Naive thymus-derived CD4-positive, alpha-beta T cell (primary cell): ENCODE data around the gene SLC51B. TPM values are rescaled to one million over a fixed set of nuclear protein-coding genes. Genes with fewer than 3 reads are reported as not detected.
A peak's percentile ranks its signal among the peaks of the same experiment; 100 is the strongest.

Experiments used
- ATAC-seq: fragments of 150-1000 bp; cut with Tn5 transposase; 2 replicates; pipeline ENCODE4 v1.10.0; 2021; ENCODE audit warnings: mild to moderate bottlenecking, moderate library complexity
- CTCF ChIA-PET: fragments of 350-600 bp; sonication (Branson Sonifier 250); formaldehyde crosslinking; loops from one replicate; lab custom pipeline; 2021; ENCODE audit warnings: antibody characterized with exemption; lab: Charles Lee
- POLR2A ChIA-PET: fragments of 350-600 bp; sonication (Branson Sonifier 250); formaldehyde crosslinking; loops from one replicate; lab custom pipeline; 2021; ENCODE audit warnings: antibody characterized with exemption, inconsistent platforms; lab: Charles Lee
- DNase-seq, 9 donors: peaks; one replicate each; pipeline versions ENCODE4 v3.0.0 to v3.0.0-alpha.2; 2020 to 2022; ENCODE audit warnings: mixed read lengths in 1 of 9
- H3K27ac ChIP-seq: one replicate; pipeline ENCODE4 v1.7.0; 2013; ENCODE audit warnings: mild to moderate bottlenecking, low read depth, low read length, moderate library complexity
- H3K27me3 ChIP-seq, 2 donors: one replicate each; pipeline ENCODE4 v1.7.0; 2013; ENCODE audit warnings: low read length in 2 of 2, mild to moderate bottlenecking in 2 of 2, moderate library complexity in 2 of 2; ENCODE audit not compliant: control insufficient read depth in 2 of 2, insufficient read depth in 2 of 2
- H3K36me3 ChIP-seq, 3 experiments: 1 replicate in 2 of 3; 2 replicates in 1 of 3; pipeline ENCODE4 v1.7.0; 2013; ENCODE audit warnings: low read length in 3 of 3, mild to moderate bottlenecking in 3 of 3, moderate library complexity in 1 of 3; ENCODE audit not compliant: insufficient read depth in 3 of 3, control insufficient read depth in 2 of 3
- H3K4me1 ChIP-seq, 2 donors: one replicate each; pipeline ENCODE4 v1.7.0; 2013; ENCODE audit warnings: low read length in 2 of 2, mild to moderate bottlenecking in 2 of 2, moderate library complexity in 1 of 2; ENCODE audit not compliant: control insufficient read depth in 2 of 2, insufficient read depth in 2 of 2
- H3K4me3 ChIP-seq: 2 replicates; pipeline ENCODE4 v1.7.0; 2013; ENCODE audit warnings: mild to moderate bottlenecking, low read length
- H3K9me3 ChIP-seq, 3 experiments: 1 replicate in 2 of 3; 2 replicates in 1 of 3; pipeline ENCODE4 v1.7.0; 2013; ENCODE audit warnings: low read length in 3 of 3; ENCODE audit not compliant: control insufficient read depth in 2 of 3
- H3K27ac Mint-ChIP-seq, 9 donors: one replicate each; pipeline ENCODE4 v1.8.0; 2020 to 2022; ENCODE audit warnings: mixed read lengths in 9 of 9, mild to moderate bottlenecking in 8 of 9, moderate library complexity in 5 of 9, inconsistent platforms in 2 of 9
- H3K27me3 Mint-ChIP-seq, 5 donors: one replicate each; pipeline ENCODE4 v1.8.0; 2021 to 2022; ENCODE audit warnings: mixed read lengths in 5 of 5, mild to moderate bottlenecking in 1 of 5
- H3K36me3 Mint-ChIP-seq, 5 donors: one replicate each; pipeline ENCODE4 v1.8.0; 2020 to 2022; ENCODE audit warnings: mixed read lengths in 5 of 5, mild to moderate bottlenecking in 3 of 5, inconsistent platforms in 1 of 5
- H3K4me1 Mint-ChIP-seq, 7 donors: one replicate each; pipeline ENCODE4 v1.8.0; 2020 to 2022; ENCODE audit warnings: mixed read lengths in 7 of 7, mild to moderate bottlenecking in 3 of 7, inconsistent platforms in 1 of 7
- H3K4me3 Mint-ChIP-seq, 10 donors: one replicate each; pipeline ENCODE4 v1.8.0; 2020 to 2022; ENCODE audit warnings: mild to moderate bottlenecking in 10 of 10, mixed read lengths in 10 of 10, moderate library complexity in 6 of 10, inconsistent platforms in 2 of 10
- H3K9me3 Mint-ChIP-seq, 11 donors: one replicate each; pipeline ENCODE4 v1.8.0; 2020 to 2022; ENCODE audit warnings: mixed read lengths in 11 of 11, mild to moderate bottlenecking in 4 of 11, inconsistent platforms in 1 of 11, moderate library complexity in 1 of 11
- intact Hi-C, 2 donors: fragments of 100-400 bp; cut with micrococcal nuclease; formaldehyde crosslinking; loops; one replicate each; pipeline ENCODE4 v1.15.1; 2023
- polyA plus RNA-seq, 2 donors: library from polyadenylated mRNA; unstranded; fragments of 300-500 nt; fragmentation: Illumina TruSeq; gene quantifications; one replicate each; pipeline ENCODE4 v1.2.3, GENCODE V29; 2021
- total RNA-seq, 6 experiments: library from RNA in 5 of 6; stranded (reverse) in 5 of 6; gene quantifications; 1 replicate in 5 of 6; 2 replicates in 1 of 6; pipeline ENCODE4 v1.2.3 and lab custom pipeline; 2021 to 2026

Gene SLC51B
- total and polyA plus RNA-seq, 7 experiments from 2014 or later = not detected

GRCh38 chr15:65067317-65067644 lies 22.1 kb downstream of the SLC51B start:
- Histone ChIP-seq H3K27me3 (peaks cover 0 to 3% of the 10 kb centered on the region in 2 donors), H3K4me1 (no peaks in the 10 kb centered on the region), H3K4me3 (no peak overlapping the region), H3K36me3 (no peaks in the 10 kb centered on the region), H3K27ac (no peak overlapping the region), H3K9me3 (no peaks in the 10 kb centered on the region)
- Mint-ChIP-seq H3K27ac (no peak overlapping the region), H3K4me3 (peak overlapping the region in 6 of 10 donors; percentile 13 to 70 (median 47)), H3K4me1 (peaks cover 0 to 13% (median 8%) of the 10 kb centered on the region in 7 donors), H3K27me3 (peaks cover 33 to 62% (median 37%) of the 10 kb centered on the region in 5 donors), H3K9me3 (no peaks in the 10 kb centered on the region), H3K36me3 (no peaks in the 10 kb centered on the region)
- DNase-seq = no peak
- intact Hi-C loops = no loop called here
- CTCF ChIA-PET = no interaction called here
- POLR2A ChIA-PET = no interaction called here
- ATAC-seq = no peak

- H3K27me3 ChIP-seq = peaks cover 0 to 3% of the 10 kb centered on the region in 2 donors
- DNase-seq (no peak), ATAC-seq (no peak)
- H3K27ac ChIP-seq = no peak within 1 kb of the TSS
- Mint-ChIP-seq H3K4me3 (peak within 1 kb of the TSS; percentile 15 to 70 (median 40)), H3K36me3 (no peaks in the 10 kb centered on the region), H3K9me3 (no peaks in the 10 kb centered on the region), H3K27ac (no peak within 1 kb of the TSS), H3K4me1 (peaks cover 0 to 13% (median 8%) of the 10 kb centered on the region in 7 donors), H3K27me3 (peaks cover 33 to 60% (median 37%) of the 10 kb centered on the region in 5 donors)
- no peaks in the 10 kb centered on the region for H3K36me3 ChIP-seq
- no peaks in the 10 kb centered on the region for H3K9me3 ChIP-seq
- CTCF ChIA-PET = no interaction called here
- no peaks in the 10 kb centered on the region for H3K4me1 ChIP-seq
- POLR2A ChIA-PET = no interaction called here
- intact Hi-C loops = no loop called here
- no peak within 1 kb of the TSS for H3K4me3 ChIP-seq
Observed at GRCh38 chr15:65067645-65068402, 22.6 kb downstream of the SLC51B start, which contains the start of gene RASL12. Gene RASL12 (minus strand): TSS chr15:65067991. CDS start chr15:65067835, 156 bp downstream.

GRCh38 chr15:65068403-65068788 lies 23.2 kb downstream of the SLC51B start:
- peak overlapping the region in 8 of 10 donors; percentile 15 to 69 (median 40) for H3K4me3 Mint-ChIP-seq
- ChIA-PET POLR2A (no interaction called here), CTCF (no interaction called here)
- Histone ChIP-seq H3K36me3 (no peaks in the 10 kb centered on the region), H3K9me3 (no peaks in the 10 kb centered on the region), H3K4me3 (no peak overlapping the region), H3K27me3 (peaks cover 0 to 3% of the 10 kb centered on the region in 2 donors), H3K27ac (no peak overlapping the region), H3K4me1 (no peaks in the 10 kb centered on the region)
- H3K27me3 Mint-ChIP-seq = peaks cover 32 to 59% (median 33%) of the 10 kb centered on the region in 5 donors
- H3K4me1 Mint-ChIP-seq = peaks cover 0 to 13% (median 8%) of the 10 kb centered on the region in 7 donors
- no peaks in the 10 kb centered on the region for H3K36me3 Mint-ChIP-seq
- no peak overlapping the region for H3K27ac Mint-ChIP-seq
- DNase-seq (no peak), ATAC-seq (no peak)
- intact Hi-C loops = no loop called here
- no peaks in the 10 kb centered on the region for H3K9me3 Mint-ChIP-seq

GRCh38 chr15:65069179-65069578 lies 24.0 kb downstream of the SLC51B start:
- H3K4me3 Mint-ChIP-seq = no peak overlapping the region
- CTCF ChIA-PET = interaction anchor here (0.7 kb wide), 1 partner anchor 8 kb away, joined by 3 read pairs; no protein-coding TSS in a partner anchor

GRCh38 chr15:65069779-65070546 lies 24.8 kb downstream of the SLC51B start:
- ChIA-PET CTCF (no interaction called here), POLR2A (no interaction called here)
- H3K4me1 ChIP-seq = no peaks in the 10 kb centered on the region
- H3K4me3 ChIP-seq = no peak overlapping the region
- no peaks in the 10 kb centered on the region for H3K9me3 ChIP-seq
- intact Hi-C loops = no loop called here
- H3K36me3 ChIP-seq = no peaks in the 10 kb centered on the region
- Mint-ChIP-seq H3K36me3 (no peaks in the 10 kb centered on the region), H3K27me3 (peaks cover 26 to 45% (median 31%) of the 10 kb centered on the region in 5 donors), H3K9me3 (no peaks in the 10 kb centered on the region), H3K27ac (peak overlapping the region in 1 of 9 donors; percentile 27), H3K4me3 (no peak overlapping the region), H3K4me1 (peaks cover 0 to 13% (median 8%) of the 10 kb centered on the region in 7 donors)
- no peak for ATAC-seq
- DNase-seq = no peak
- peaks cover 0 to 3% of the 10 kb centered on the region in 2 donors for H3K27me3 ChIP-seq
- H3K27ac ChIP-seq = no peak overlapping the region

More at GRCh38 chr15:65069179-65069578, 24.0 kb downstream of the SLC51B start:
- intact Hi-C loops = no loop called here
- Mint-ChIP-seq H3K4me1 (peaks cover 0 to 13% (median 8%) of the 10 kb centered on the region in 7 donors), H3K27ac (no peak overlapping the region), H3K9me3 (no peaks in the 10 kb centered on the region), H3K27me3 (peaks cover 27 to 52% (median 33%) of the 10 kb centered on the region in 5 donors), H3K36me3 (no peaks in the 10 kb centered on the region)
- no peaks in the 10 kb centered on the region for H3K9me3 ChIP-seq
- no peaks in the 10 kb centered on the region for H3K36me3 ChIP-seq
- H3K4me1 ChIP-seq = no peaks in the 10 kb centered on the region
- DNase-seq = no peak
- POLR2A ChIA-PET = no interaction called here
- H3K27me3 ChIP-seq = peaks cover 0 to 3% of the 10 kb centered on the region in 2 donors
- ATAC-seq = no peak
- H3K27ac ChIP-seq = no peak overlapping the region
- H3K4me3 ChIP-seq = no peak overlapping the region

- no peak overlapping the region for H3K27ac ChIP-seq
- H3K4me1 ChIP-seq = no peaks in the 10 kb centered on the region
- POLR2A ChIA-PET = no interaction called here
- CTCF ChIA-PET = no interaction called here
- no peak overlapping the region for H3K4me3 ChIP-seq
- intact Hi-C loops = no loop called here
- Mint-ChIP-seq H3K36me3 (no peaks in the 10 kb centered on the region), H3K4me3 (no peak overlapping the region), H3K27ac (no peak overlapping the region), H3K27me3 (peaks cover 18 to 32% (median 22%) of the 10 kb centered on the region in 5 donors), H3K4me1 (peaks cover 0 to 14% (median 10%) of the 10 kb centered on the region in 7 donors), H3K9me3 (no peaks in the 10 kb centered on the region)
- peaks cover 0 to 3% of the 10 kb centered on the region in 2 donors for H3K27me3 ChIP-seq
- no peaks in the 10 kb centered on the region for H3K36me3 ChIP-seq
- no peaks in the 10 kb centered on the region for H3K9me3 ChIP-seq
- no peak for DNase-seq
- ATAC-seq = no peak
Observed at GRCh38 chr15:65071381-65071811, 26.2 kb downstream of the SLC51B start.
